Measurements from ENCODE around the gene CLEC16A. TPM values are rescaled to one million over a fixed set of nuclear protein-coding genes. Genes with fewer than 3 reads are reported as not detected.
A peak's percentile ranks its signal among the peaks of the same experiment; 100 is the strongest.
"Not testable (repeated sequence)": the region's sequence is repeated elsewhere in the genome, so short reads cannot be mapped to it uniquely, and the experiment has no call there.

Gene CLEC16A
- total RNA-seq, 1 donor from 2014 or later: 34.6 TPM

- Histone ChIP-seq H3K4me1 (peaks cover 38% of the 10 kb centered on the region), H3K4me3 (no peak overlapping the region), H3K36me3 (peaks cover 74% of the 10 kb centered on the region), H3K27me3 (ENCODE audit: low read depth) (no peaks in the 10 kb centered on the region), H3K9me3 (no peaks in the 10 kb centered on the region), H3K27ac (peak overlapping the region; percentile 49)
- no peak for DNase-seq
- ATAC-seq: peak in 1 of 2 donors; percentile 4
- intact Hi-C loops (cut with DNase I): no loop called here
- no peak for TF ChIP-seq CTCF (IDR thresholded peaks at IDR 0.05)
These were observed 22.6 kb upstream of the CLEC16A start for GRCh38 chr16:10921536-10922327.

GRCh38 chr16:10922328-10923145 is 21.8 kb upstream of the CLEC16A start:
- Histone ChIP-seq H3K4me3 (no peak overlapping the region), H3K9me3 (no peaks in the 10 kb centered on the region), H3K36me3 (peaks cover 74% of the 10 kb centered on the region), H3K27ac (peak overlapping the region; percentile 49), H3K27me3 (ENCODE audit: low read depth) (no peaks in the 10 kb centered on the region), H3K4me1 (peaks cover 38% of the 10 kb centered on the region)
- DNase-seq (peak; percentile 87), ATAC-seq (peak; percentile 42 to 49)
- no peak for TF ChIP-seq CTCF (IDR thresholded peaks at IDR 0.05)
- intact Hi-C loops (cut with DNase I): no loop called here

- H3K27ac ChIP-seq: no peak overlapping the region
- peaks cover 74% of the 10 kb centered on the region for H3K36me3 ChIP-seq
- intact Hi-C loops (cut with DNase I): no loop called here
These were observed 21.2 kb upstream of the CLEC16A start for GRCh38 chr16:10923146-10923649.

GRCh38 chr16:10923650-10924214 is 20.6 kb upstream of the CLEC16A start:
- ATAC-seq (no peak), DNase-seq (no peak)
- no peaks in the 10 kb centered on the region for H3K27me3 ChIP-seq (ENCODE audit: low read depth)
- no peak for TF ChIP-seq CTCF (IDR thresholded peaks at IDR 0.05)
- no peak overlapping the region for H3K27ac ChIP-seq
- H3K36me3 ChIP-seq: peaks cover 77% of the 10 kb centered on the region
- no peaks in the 10 kb centered on the region for H3K9me3 ChIP-seq
- intact Hi-C loops (cut with DNase I): no loop called here
- peaks cover 34% of the 10 kb centered on the region for H3K4me1 ChIP-seq
- H3K4me3 ChIP-seq: no peak overlapping the region

More at GRCh38 chr16:10923146-10923649, 21.2 kb upstream of the CLEC16A start:
- no peaks in the 10 kb centered on the region for H3K9me3 ChIP-seq
- ATAC-seq (no peak), DNase-seq (no peak)
- no peaks in the 10 kb centered on the region for H3K27me3 ChIP-seq (ENCODE audit: low read depth)
- no peak overlapping the region for H3K4me3 ChIP-seq
- H3K4me1 ChIP-seq: peaks cover 38% of the 10 kb centered on the region
- no peak for TF ChIP-seq CTCF (IDR thresholded peaks at IDR 0.05)

GRCh38 chr16:10925285-10925684 is 19.1 kb upstream of the CLEC16A start:
- DNase-seq; H3K27me3 ChIP-seq (ENCODE audit: low read depth); ATAC-seq; H3K9me3 ChIP-seq; H3K27ac ChIP-seq; intact Hi-C loops (cut with DNase I); H3K4me3 ChIP-seq: not testable (repeated sequence)
- H3K36me3 ChIP-seq: peaks cover 71% of the 10 kb centered on the region
- H3K4me1 ChIP-seq: peaks cover 38% of the 10 kb centered on the region

Measured in lower lobe of right lung (tissue), 2 donors.